Activated CD8-positive, alpha-beta memory T cell treated with anti-CD3 and anti-CD28 coated beads, Interleukin-2, amount 50 U/mL, for 48 hours (primary cell): ENCODE measurements around the gene SRPX2.

Experiments
- DNase-seq: peaks from one replicate; pipeline ENCODE4 v3.0.0-alpha.2; 2020

The SRPX2 gene

GRCh38 chrX:100650841-100651240, 6.8 kb downstream of the SRPX2 start:
- DNase-seq, result no peak

GRCh38 chrX:100652266-100652665, 8.3 kb downstream of the SRPX2 start:
- DNase-seq, result no peak

DNA sequence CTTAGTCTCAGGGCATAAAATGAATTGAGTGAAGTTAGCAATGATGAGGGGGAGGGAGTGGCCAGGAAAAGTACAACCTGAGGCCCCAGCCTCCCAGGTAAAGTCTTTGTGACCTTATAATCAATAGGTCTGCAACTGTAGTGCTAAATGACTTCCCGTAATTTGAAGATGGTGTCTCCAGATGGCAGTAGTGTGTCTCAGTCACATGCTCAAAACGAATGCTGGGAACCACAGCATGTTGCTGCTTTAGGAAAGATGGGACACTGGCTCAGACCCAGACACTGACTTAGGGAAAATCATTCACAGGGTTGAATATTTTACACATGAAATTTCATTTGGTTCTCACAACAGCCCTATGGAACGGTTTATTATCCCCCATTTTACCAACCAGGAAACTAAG, 10.3 kb downstream of the SRPX2 start:
- no peak for DNase-seq

DNA sequence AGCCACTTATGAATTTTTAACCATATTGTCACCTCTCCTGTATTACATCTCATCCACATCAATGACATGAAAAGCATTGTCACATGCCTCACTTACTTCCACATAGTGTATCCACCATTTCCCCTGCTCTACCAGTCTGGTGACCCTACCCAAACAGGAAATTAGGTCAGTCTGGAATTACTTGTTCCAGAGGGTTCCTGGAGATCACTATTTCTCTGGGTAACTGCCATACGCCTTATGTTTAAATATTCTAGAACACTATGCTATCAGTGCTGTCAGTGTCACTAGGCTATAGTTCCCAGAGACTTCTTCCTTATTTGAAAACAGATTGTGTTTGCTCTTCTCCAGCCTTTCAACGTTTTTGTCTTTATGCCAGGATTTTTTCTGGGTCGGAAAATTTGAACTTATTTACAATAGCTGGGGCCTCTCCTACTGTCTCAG, 15.0 kb downstream of the SRPX2 start:
- no peak for DNase-seq

DNA sequence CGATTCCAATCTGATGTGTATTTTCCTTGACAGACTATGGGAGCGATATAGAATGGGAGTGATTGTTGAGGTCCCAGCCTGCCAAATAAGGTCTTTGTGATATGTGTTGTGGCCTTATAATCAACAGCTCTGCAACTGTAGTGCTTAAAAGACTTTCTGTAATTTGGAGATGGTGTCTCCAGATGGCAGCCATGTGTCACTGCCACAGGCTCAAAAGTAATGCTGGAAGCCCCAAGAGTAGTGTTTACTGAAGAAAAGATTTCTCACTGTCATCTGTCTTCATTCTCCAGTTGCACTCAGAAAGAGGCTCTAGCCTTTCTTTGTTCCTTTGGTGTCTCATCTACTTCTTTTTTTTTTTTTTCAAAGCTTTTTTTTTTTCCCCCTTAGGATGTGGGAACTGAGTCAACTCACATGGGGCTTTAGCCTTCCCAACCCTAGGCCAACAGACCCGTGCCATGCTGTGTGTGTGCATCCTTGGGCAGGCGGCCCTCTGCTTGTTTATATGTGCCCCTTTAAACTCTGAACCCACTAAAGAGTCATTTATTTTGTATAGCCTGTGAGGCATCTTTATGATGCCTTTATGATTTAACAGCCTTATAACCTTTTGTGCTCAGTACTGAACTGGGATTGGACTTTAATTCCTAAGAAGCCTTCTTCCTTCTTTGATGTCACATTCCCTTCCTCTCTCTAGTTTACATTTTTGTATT, 15.6 kb downstream of the SRPX2 start:
- DNase-seq, result no peak

DNA sequence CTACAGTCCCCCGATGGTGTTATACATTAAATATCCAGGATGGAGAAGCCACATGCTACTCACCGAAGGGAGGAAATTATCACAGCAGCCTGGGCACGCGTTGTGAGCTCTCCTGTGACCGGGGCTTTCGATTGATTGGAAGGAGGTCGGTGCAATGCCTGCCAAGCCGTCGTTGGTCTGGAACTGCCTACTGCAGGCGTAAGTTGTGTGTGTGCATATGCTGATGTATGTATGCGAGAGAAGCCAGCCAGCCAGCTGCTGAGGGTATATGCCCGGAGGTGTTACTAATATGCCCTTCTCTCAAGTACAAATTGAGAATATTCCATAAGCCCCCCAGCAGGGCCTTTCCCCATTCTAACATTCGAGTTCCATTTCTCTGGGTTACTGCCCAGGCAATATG, 18.2 kb downstream of the SRPX2 start:
- DNase-seq, result no peak

DNA sequence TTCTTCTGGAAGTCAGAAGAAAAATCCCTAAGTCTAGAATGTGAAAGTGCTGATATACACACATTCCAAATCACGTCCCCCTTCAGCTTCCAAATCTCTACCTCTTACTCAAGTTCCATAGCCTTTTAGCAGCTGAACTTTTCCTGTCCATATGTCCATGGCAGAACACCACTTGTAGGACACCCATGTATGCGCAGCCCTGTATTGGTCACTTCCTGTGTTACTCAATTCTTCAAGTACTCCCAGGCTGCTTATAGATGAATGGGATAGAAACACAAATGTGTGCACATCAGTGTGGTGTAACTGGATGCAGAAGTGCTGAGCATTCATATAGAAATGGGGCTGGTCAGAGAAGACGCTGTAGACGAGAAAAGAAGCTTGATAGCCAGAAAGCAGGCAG, 18.8 kb downstream of the SRPX2 start:
- DNase-seq, result no peak

DNA sequence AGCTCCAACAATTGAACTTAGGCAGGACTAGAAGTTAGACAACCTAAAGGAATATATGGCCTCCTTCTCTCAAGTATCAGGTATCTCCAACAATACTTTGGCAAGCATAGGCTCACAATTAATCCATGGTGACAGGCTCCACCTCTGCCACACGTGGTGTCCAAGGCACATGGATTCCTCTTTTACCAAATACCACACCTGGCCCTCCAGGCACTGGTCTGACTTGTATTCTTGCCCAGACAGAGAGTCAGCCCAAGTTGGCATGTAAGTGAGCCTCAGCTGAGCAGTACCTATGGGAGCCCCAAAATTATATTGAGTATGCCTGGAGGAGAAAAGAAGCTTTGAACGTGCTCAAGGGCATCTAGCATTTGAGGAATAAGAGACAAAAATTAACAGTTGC, 19.6 kb downstream of the SRPX2 start:
- no peak for DNase-seq

- DNase-seq, result no peak
Observed at GRCh38 chrX:100672966-100673365, 29.0 kb downstream of the SRPX2 start.

DNA sequence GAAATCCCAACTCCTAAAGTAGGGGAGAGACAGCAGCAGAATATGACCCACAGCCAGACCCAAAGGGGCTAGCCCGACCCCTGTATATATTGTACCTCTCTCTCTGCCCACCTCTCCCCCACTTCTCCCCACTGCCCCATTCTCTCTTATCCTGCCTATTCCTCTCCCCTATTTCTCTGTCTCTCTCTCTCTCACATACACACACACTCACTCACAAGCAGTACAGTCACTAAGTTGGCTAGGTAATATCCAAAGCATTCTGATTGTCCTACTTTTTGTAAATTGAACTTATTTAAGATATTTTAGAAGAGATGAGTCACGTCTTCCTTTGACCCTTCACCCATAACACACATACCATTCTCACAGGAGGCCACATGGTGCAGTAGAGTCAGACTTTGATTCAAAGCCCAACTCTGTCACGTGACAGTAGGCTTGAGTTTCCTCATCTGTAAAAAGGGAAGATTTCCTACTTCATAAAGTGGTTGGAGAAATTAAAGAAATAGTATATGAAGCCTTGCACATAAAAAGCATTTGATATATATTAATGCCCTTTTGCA, 29.5 kb downstream of the SRPX2 start:
- no peak for DNase-seq

DNA sequence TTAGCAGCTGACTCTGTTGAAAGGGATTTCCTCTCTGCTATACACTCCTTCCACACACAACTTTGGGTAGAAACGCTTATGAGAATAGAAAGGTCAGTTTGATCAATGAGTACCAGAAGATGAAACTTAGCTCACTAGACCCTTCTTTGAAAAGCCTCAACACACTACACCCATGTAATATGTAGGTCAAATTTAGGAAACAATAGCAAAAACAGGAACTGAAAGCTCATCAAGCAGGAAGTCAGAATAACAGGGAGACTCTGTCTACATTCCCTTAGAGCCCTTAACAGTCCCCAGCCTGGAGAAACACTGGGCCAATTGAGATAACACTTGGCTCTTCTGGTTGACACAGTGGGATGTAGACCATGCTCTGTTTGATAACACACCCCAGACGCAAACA, 30.7 kb downstream of the SRPX2 start:
- DNase-seq, result no peak

DNA sequence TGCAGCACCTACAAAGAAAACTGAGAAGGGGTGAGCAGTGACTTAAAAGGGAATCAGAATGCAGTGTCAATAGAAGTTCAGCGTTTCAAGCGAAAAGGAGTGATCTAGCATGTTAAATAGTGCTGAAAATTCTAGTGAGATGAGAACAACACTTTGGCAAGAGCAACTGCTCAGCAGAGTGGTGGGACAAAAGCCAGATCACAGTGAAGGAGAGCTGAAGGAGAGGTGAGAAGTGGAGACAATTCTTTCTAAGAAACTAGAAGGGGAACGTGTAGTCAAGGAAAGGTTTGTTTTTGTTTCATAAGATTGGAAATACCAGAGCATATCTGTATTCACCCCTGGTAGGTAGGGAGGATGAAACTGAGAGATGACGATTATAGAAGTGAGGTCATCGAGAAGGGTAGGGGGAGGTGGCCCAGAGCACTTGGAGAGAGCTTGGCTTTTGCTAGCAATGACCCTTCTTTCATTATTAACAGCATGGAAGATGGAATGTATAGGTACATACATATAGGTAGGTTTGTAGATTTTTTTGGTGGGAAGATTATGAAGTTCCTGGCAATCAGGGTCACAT, 33.7 kb downstream of the SRPX2 start:
- DNase-seq, result no peak

DNA sequence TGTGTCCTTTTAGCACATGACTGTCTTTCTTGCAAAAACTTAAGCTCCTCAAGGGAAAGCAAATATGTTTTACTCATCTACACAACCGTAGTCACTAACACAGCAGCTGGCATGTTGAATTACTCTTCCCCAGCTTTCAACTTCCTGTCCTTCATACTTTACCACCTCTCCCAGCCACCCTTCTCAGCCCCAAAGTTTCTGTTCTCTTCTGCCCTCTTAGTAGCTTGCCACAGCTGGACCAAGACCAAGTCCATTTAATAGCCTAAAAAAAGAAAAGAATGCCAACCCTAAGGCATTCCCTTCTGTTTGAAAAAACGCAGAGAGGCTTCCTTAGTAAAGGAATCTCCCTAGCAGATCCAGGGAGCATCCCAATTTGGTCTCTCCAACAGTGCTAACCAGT, 36.8 kb downstream of the SRPX2 start:
- no peak for DNase-seq

- no peak for DNase-seq
Observed at GRCh38 chrX:100681599-100681998, 37.6 kb downstream of the SRPX2 start.

DNA sequence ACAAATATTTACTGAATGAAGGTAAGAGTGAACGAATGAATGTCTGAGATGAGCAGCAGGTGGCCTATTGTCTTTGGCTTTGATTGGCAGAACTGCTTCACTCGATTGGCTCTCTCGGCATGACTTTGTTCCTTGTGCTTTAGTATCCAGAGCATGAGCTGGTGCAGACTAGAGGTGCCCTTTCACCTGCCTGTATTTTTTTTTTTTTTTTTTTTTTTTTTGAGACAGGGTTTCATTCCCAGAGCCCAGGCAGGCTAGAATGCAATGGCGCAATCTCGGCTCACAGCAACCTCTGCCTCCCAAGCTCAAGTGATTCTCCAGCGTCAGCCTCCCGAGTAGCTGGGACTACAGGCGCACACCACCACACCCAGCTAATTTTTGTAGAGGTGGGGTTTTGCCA, 38.9 kb downstream of the SRPX2 start:
- no peak for DNase-seq

- DNase-seq, result peak; percentile 72
Observed at GRCh38 chrX:100685284-100685996, 41.4 kb downstream of the SRPX2 start.

- no peak for DNase-seq
Observed at GRCh38 chrX:100685997-100686305, 42.0 kb downstream of the SRPX2 start.

DNA sequence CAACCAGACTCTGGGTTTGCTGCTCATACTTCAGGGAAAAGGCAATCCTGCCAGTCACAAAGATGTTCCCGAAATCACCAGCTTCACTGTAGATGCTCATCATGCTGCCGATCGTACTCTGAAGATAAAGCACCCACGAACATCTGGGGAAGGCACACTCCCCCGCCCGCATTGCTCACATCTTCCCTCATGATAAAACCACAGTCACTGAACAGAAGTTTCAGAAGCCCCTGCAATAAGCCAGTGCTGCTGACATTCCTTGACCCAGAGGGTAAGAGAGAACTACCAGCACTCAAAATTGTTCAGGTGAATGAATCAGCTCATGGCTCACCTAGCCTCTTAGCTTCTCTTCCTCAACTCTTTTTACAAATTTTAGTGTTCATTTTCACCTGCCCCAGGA, 43.1 kb downstream of the SRPX2 start:
- DNase-seq, result peak; percentile 48

- no peak for DNase-seq
Observed at GRCh38 chrX:100687546-100687945, 43.5 kb downstream of the SRPX2 start.

DNA sequence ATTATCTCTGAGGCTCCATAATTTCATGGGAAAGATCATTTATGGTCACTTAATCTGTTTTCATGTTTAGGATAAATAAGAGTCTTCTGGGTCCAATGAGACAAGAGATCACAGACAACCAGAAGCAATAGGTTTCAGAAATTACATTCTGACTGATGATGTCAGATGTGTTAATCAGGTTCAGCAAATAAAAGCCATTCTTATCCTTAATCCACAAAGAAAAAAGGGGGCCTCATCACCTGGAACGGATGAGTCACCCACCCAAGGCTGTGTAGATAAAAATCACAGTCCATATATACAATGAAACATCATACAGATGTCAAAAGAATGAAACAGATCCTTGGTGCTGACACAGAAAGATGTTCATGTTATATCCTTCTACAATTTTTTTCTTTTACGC, 51.3 kb downstream of the SRPX2 start:
- DNase-seq, result no peak

DNA sequence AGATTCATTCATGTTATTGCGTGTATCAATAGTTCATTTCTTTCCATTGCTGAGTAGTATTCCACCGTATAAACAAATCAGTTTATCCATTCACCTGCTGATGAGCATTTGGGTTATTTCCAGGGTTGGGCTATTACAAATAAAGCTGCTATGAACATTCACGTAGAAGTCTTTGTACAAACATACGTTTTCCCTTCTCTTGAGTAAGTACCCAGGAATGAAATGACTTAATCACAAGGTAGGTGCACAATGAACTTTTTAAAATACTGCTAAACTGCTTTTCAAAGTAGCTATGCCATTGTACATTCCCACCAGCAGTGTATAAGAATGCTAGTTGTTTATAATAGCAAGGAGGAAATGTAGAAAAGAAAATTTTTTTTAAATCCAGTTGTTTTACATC, 52.0 kb downstream of the SRPX2 start:
- DNase-seq, result no peak

- DNase-seq, result no peak
Observed at GRCh38 chrX:100696699-100697351, 52.8 kb downstream of the SRPX2 start.

DNA sequence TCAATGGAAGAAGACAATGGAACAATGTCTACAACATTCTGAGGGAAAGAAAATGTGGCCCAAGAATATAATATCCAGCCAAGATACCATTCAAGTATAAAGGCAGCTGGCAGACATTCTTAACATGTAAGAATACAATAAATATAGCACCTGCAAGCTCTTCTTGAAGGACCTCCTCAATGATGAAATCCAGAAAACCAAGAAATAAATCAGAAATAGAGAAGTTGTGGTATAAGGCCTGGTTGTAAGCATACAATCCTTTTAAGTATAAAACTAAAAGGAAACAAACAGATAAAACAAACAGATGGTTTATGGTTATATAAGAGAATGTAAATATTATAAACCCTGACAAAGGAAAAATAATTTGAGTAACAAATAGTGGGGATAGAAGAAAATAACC, 54.6 kb downstream of the SRPX2 start:
- no peak for DNase-seq

DNA sequence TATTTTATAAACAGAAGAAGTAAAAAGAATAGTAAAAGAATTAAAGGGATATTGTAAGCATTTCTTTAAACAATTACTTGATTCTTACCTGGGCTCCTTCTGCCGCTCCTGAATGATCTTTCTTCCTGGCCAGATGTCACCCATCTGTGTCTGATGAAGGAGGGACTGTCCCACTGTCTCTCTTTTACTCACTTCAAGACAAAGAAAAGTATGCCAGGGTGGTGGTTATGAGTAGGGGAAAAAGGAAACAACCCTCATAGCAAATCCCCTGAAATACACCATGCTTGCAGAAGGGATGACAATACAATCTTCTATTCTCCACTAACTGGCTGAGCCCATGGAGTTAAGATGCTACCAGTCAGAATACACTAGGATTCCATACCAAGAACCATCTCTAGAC, 56.8 kb downstream of the SRPX2 start:
- DNase-seq, result no peak
